ENCODE results near the gene SLC39A7.

Gene SLC39A7

DNA sequence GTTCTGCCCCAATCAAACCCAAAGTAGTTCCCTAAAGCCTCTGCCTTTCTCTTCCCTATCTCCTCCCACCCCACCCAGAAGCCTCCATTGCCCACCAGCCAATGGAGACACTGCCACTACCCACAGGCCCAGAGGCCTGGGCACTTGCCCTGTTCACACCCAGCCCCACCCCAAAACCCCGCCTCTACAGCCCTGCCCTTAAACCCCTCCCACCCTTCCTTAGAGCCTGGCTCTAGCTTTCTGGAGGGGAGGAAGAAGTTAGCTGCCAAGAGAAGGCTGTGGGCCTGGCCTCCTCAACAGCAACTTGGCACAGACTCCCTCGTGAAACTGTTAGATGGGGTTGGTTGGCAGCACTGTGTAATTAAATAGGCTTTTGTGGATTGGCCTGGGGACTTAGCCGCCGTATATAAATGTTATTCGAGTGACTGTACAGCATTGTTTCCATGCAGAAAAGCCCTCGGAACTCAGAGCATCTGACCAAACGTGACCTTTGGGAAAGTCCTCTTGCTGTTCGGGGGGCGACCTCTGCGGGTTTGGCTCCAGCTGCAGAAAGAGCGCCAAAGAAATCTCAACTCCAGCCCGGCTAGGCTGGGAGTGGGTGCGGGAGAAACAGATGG, 39.8 kb upstream of the SLC39A7 start:
- peak overlapping the region; percentile 65; the same call in 1 of the 2 replicates for H3K4me3 ChIP-seq (ENCODE audit: low read length)

DNA sequence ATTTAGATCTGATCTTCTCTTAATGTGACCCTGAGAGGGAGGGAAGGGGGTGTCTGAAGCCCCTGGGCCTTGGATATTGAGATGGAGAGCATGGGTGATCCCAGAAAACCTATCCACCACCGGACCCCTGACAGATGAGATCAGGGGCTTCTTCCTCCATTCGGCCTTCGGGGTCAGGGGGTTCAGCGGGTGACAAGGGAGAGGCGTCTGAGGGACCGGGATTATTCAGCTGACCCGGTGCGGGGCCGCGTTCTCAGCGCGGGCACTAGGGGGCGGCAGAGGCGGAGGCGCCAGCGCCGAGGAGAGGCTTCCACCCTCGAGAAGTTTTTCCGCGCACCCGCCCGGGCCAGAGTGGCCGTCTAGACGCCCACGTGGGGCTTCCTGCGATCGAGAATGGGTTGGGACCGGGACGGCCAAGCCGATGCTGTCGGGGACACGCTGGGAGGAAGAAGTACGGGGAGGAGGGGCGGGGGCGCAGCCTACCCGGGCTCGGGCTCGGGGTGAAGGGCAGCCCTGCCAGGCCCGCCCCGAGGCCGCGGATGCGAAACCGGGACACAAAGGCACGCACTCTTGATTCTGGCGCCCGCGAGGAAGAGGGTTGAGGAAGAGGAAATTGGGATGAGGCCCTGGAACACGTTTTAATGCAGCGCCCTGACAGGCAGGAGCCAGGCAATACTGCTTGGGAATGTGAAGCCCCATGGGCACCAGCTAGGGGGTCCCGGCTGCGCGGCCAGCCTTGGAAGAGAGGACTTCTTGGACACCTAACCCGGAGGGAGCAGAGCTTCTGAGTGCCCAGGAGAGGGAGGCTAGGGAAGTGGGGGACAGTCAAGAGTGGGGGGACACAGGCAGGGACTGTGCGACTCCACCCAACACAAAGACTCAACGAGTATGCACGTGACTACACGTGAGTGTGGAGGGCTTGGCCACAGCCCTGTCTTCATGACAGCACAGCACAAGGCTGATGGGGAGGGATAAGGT, 39.0 kb upstream of the SLC39A7 start:
- Histone ChIP-seq H3K9me3 (ENCODE audit: control insufficient read depth, insufficient read depth, low read length) (no peaks in the 10 kb centered on the region), H3K4me2 (ENCODE audit: low read length) (peak overlapping the region; percentile 71), H3K79me2 (ENCODE audit: control insufficient read depth, low read length) (no peaks in the 10 kb centered on the region), H3K27me3 (ENCODE audit: control insufficient read depth, low read length) (0 out of 2 replicates have a peak, but pooled peaks cover 3% of the 10 kb centered on the region), H3K9me2 (replicated peaks; ENCODE audit: control insufficient read depth, low read length) (no peaks in the 10 kb centered on the region), H3F3A (ENCODE audit: control insufficient read depth, insufficient read depth) (no peaks in the 10 kb centered on the region), H3K27ac (ENCODE audit: low read depth, low read length) (no peak overlapping the region), H3K36me3 (ENCODE audit: control insufficient read depth, low read length) (no peaks in the 10 kb centered on the region), H4K20me1 (ENCODE audit: control insufficient read depth, insufficient read depth, low read depth, low read length) (no peaks in the 10 kb centered on the region), H3K4me1 (ENCODE audit: control insufficient read depth, low read length) (peaks cover 23% of the 10 kb centered on the region), H3K4me3 (ENCODE audit: low read length) (peak overlapping the region; percentile 65)
- no peak for TF ChIP-seq EZH2phosphoT487 (IDR thresholded peaks at IDR 0.05; ENCODE audit: borderline replicate concordance, low read length)
- TF ChIP-seq, protein P1, sequence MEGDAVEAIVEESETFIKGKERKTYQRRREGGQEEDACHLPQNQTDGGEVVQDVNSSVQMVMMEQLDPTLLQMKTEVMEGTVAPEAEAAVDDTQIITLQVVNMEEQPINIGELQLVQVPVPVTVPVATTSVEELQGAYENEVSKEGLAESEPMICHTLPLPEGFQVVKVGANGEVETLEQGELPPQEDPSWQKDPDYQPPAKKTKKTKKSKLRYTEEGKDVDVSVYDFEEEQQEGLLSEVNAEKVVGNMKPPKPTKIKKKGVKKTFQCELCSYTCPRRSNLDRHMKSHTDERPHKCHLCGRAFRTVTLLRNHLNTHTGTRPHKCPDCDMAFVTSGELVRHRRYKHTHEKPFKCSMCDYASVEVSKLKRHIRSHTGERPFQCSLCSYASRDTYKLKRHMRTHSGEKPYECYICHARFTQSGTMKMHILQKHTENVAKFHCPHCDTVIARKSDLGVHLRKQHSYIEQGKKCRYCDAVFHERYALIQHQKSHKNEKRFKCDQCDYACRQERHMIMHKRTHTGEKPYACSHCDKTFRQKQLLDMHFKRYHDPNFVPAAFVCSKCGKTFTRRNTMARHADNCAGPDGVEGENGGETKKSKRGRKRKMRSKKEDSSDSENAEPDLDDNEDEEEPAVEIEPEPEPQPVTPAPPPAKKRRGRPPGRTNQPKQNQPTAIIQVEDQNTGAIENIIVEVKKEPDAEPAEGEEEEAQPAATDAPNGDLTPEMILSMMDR (IDR thresholded peaks at IDR 0.05; ENCODE audit: low read depth, low read length, poor library complexity, severe bottlenecking) = peak; percentile 91

More for the DNA sequence above, 39.8 kb upstream of the SLC39A7 start:
- no peaks in the 10 kb centered on the region for H3K79me2 ChIP-seq (ENCODE audit: control insufficient read depth, low read length)
- H3K4me2 ChIP-seq (ENCODE audit: low read length) = peak overlapping the region; percentile 71
- no peaks in the 10 kb centered on the region for H3K9me2 ChIP-seq (replicated peaks; ENCODE audit: control insufficient read depth, low read length)
- no peaks in the 10 kb centered on the region for H4K20me1 ChIP-seq (ENCODE audit: control insufficient read depth, insufficient read depth, low read depth, low read length)
- H3F3A ChIP-seq (ENCODE audit: control insufficient read depth, insufficient read depth) = no peaks in the 10 kb centered on the region
- H3K4me1 ChIP-seq (ENCODE audit: control insufficient read depth, low read length) = peaks cover 23% of the 10 kb centered on the region
- H3K27me3 ChIP-seq (ENCODE audit: control insufficient read depth, low read length) = 0 out of 2 replicates have a peak, but pooled peaks cover 3% of the 10 kb centered on the region
- TF ChIP-seq EZH2phosphoT487 (IDR thresholded peaks at IDR 0.05; ENCODE audit: borderline replicate concordance, low read length) = no peak
- TF ChIP-seq, protein P1 (IDR thresholded peaks at IDR 0.05; ENCODE audit: low read depth, low read length, poor library complexity, severe bottlenecking) = no peak
- no peak overlapping the region for H3K27ac ChIP-seq (ENCODE audit: low read depth, low read length)
- no peaks in the 10 kb centered on the region for H3K9me3 ChIP-seq (ENCODE audit: control insufficient read depth, insufficient read depth, low read length)
- no peaks in the 10 kb centered on the region for H3K36me3 ChIP-seq (ENCODE audit: control insufficient read depth, low read length)

DNA sequence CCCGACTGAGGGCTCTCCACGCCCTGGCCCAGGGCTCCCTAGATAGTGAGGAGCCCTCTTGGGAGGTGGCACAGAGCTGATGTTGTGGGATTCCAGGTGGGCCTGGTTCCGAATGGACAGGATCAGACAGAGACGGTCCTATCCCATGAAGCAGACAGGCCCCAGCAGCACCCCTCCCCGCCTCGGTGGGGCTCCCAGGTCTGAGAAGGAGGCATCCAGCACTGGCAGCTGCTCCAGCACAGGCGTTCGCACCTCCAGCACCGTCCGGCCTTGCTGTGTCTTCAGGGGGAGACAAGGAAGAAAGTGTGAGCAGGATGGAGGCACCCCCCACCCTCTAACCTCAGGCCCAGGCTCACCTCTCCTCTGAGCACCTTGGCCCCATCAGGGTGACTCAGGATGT, 37.1 kb upstream of the SLC39A7 start:
- Histone ChIP-seq H3K79me2 (ENCODE audit: control insufficient read depth, low read length) (no peaks in the 10 kb centered on the region), H3K4me2 (ENCODE audit: low read length) (no peak overlapping the region), H3K4me1 (ENCODE audit: control insufficient read depth, low read length) (peaks cover 23% of the 10 kb centered on the region), H4K20me1 (ENCODE audit: control insufficient read depth, insufficient read depth, low read depth, low read length) (no peaks in the 10 kb centered on the region), H3K9me2 (replicated peaks; ENCODE audit: control insufficient read depth, low read length) (no peaks in the 10 kb centered on the region), H3F3A (ENCODE audit: control insufficient read depth, insufficient read depth) (no peaks in the 10 kb centered on the region), H3K36me3 (ENCODE audit: control insufficient read depth, low read length) (no peaks in the 10 kb centered on the region), H3K9me3 (ENCODE audit: control insufficient read depth, insufficient read depth, low read length) (no peaks in the 10 kb centered on the region), H3K27ac (ENCODE audit: low read depth, low read length) (no peak overlapping the region), H3K4me3 (ENCODE audit: low read length) (no peak overlapping the region), H3K27me3 (ENCODE audit: control insufficient read depth, low read length) (0 out of 2 replicates have a peak, but pooled peaks cover 3% of the 10 kb centered on the region)
- TF ChIP-seq EZH2phosphoT487 (IDR thresholded peaks at IDR 0.05; ENCODE audit: borderline replicate concordance, low read length) = no peak
- TF ChIP-seq, protein P1 (IDR thresholded peaks at IDR 0.05; ENCODE audit: low read depth, low read length, poor library complexity, severe bottlenecking) = no peak
